HG03442 (cell line): ENCODE data around the gene PLA2G4E.
A peak's percentile ranks its signal among the peaks of the same experiment; 100 is the strongest.

Experiments used
- ATAC-seq: cut with Tn5 transposase; IDR thresholded peaks from one replicate; pipeline ENCODE4 v1.9.1; 2021; ENCODE audit warnings: mild to moderate bottlenecking, moderate library complexity; ENCODE audit not compliant: unreplicated experiment

PLA2G4E gene

DNA sequence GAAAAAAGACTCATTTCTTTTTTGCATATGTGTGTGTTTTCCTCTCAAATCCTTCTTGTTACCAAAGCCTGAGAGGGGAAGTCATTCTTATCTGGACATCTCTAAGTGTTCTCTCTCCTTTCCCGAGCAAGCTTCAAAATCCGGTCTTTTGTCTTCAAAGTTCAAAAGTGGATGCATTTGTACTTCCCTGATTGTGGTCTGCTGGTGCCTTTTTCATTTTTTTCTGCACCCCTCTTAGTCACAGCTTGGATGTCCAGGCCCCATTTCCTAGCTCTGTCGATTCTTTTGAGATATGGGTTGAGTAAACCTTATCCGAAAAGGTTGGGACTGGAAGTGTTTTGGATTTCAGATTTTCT lies 83.3 kb downstream of the PLA2G4E start:
- no peak for ATAC-seq

DNA sequence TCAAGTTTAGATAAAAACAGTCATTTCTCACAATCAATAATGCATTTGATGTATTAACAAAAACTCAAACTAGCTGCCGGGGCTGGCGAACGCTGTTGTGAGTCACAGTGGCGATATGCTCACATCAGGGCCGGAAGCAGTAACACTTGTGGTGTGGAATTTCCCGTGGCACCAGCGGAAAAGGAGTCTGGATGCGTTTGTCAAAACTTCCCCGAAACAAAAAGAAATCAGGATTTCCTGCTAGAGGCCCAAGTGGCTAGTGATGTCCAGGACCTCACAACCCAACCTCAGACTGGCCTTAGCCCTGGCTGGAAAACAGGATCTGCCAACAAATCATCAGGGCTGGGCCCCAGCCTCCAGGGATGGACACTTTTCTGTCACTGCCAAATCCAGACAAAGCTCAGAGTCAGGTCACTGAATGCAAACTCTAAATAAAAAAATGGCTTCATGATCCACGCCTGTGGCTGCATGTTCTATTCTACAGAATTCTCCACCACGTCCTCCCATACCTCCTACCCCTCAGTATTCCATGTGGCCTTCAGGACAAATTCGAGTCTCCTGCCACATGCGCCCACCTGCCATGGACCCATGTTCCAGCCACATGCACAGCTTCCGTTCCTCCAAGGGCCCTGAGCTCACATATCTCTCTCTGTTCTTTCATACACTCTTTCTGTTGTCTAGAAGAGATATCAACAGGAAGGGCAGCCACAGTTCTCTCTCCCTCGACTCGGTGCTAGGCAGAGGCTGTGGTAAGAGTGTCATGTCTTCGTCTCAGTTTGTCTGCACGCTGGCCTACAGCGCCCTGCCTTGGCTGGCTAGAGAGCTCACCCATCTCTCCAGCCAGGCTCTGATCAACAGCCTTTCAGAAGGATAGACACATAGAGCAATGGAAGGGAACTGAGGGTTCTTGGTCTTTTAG lies 83.9 kb downstream of the PLA2G4E start:
- ATAC-seq = no peak

- ATAC-seq = no peak
Observed at GRCh38 chr15:41936155-41936554, 84.7 kb downstream of the PLA2G4E start.

- ATAC-seq = no peak
Observed at GRCh38 chr15:41935566-41936020, 85.2 kb downstream of the PLA2G4E start.

DNA sequence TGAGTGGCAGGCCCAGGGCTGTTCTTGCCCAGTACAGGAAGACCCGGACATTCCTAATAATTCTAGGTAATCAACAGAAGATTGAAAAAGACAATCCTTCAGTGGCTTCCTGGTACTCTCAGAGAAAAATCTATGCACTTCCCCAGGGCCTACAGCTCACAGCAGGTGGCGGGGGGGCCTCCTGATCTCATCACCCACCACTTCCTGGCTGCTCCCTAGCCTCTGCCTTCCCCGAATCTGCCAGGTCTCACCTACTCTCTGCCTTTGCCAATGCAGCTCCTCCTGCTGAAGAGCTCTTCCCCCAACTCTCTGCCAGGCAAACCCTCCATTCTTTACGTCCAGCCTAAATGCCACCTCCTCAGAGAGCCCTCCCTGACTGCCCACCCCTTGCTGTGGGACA lies 86.0 kb downstream of the PLA2G4E start:
- peak; percentile 34 for ATAC-seq

GRCh38 chr15:41933771-41934170 lies 87.1 kb downstream of the PLA2G4E start:
- no peak for ATAC-seq

DNA sequence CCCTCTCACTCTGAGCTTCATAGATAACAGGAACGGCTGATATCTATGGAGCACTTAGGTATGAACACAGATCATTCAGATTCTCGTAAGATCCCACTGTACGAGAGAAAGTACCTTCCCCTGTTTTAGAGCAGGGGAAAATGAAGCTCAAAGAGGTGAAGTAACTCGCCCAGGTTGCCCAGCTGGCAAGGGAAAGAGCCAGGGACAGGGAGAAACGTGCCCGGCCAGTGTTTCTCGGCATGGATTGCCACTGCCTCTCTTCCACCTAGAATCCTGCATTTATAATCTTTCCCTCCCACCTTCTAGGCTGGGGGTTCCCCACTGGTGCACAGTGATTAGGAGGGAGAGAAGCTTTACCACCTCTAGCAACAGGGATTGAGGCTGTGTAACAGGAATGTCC lies 87.5 kb downstream of the PLA2G4E start:
- ATAC-seq = no peak

- no peak for ATAC-seq
Observed at GRCh38 chr15:41932511-41933289, 88.1 kb downstream of the PLA2G4E start.

DNA sequence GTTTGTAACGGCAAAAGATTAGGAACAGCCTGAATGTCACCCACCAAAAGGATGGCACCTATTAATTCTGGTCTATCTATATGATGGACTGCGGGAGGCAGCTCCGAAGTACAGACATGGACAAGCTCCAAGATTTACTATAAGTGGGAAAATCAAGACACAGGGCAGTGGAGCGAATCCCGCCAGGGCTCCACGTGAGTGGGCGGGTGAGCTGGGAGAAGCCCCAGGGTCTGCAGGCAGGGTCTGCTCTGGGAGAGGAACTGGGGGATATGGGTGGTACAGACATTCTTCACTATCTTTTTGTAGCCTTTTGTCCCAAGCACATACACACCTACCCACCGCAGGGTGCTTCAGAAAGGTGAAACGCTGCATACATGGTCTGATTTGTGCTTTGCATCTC lies 88.7 kb downstream of the PLA2G4E start:
- ATAC-seq = no peak
